HG02870 (cell line): Measurements from ENCODE around the gene CHST11.

Experiments
- ATAC-seq: cut with Tn5 transposase; IDR thresholded peaks from one replicate; pipeline ENCODE4 v1.9.1; 2021; ENCODE audit warnings: mild to moderate bottlenecking, moderate library complexity; ENCODE audit not compliant: unreplicated experiment

CHST11 gene

GRCh38 chr12:104648756-104649155, 192.0 kb downstream of the CHST11 start:
- no peak for ATAC-seq

DNA sequence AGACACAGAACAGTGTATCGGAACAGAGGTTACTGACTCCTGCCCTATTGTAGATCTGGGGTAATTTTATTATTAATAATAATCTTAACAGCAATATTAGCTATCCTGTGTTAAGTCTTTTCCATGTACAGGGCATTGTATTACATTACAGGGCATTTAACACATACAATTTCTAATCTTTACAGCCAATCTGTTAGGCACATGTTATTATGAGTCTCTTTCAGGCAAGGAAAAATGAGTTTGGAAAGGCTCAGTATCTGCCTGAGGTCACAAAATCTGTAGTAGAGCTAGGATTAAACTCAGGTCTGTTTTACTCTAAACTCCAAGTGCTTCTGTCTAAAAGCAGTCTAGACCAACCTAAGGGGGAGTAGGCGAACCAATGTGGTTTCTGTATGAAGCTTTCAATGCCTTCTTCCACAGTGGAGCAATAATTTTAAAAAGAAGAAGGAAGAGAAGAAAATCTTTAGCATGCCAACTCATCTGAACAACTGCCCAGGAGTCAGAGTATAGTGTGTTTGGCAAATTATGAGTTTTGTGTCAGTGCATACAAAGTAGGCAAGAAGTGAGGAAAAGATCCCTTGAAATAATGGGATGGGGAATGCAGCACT, 192.6 kb downstream of the CHST11 start:
- no peak for ATAC-seq

- no peak for ATAC-seq
These were observed 193.2 kb downstream of the CHST11 start for GRCh38 chr12:104649921-104650320.

- no peak for ATAC-seq
These were observed 193.8 kb downstream of the CHST11 start for GRCh38 chr12:104650541-104650940.

GRCh38 chr12:104651811-104652210, 195.1 kb downstream of the CHST11 start:
- no peak for ATAC-seq

GRCh38 chr12:104652358-104652757, 195.6 kb downstream of the CHST11 start:
- no peak for ATAC-seq

GRCh38 chr12:104652910-104653309, 196.2 kb downstream of the CHST11 start:
- ATAC-seq = no peak

DNA sequence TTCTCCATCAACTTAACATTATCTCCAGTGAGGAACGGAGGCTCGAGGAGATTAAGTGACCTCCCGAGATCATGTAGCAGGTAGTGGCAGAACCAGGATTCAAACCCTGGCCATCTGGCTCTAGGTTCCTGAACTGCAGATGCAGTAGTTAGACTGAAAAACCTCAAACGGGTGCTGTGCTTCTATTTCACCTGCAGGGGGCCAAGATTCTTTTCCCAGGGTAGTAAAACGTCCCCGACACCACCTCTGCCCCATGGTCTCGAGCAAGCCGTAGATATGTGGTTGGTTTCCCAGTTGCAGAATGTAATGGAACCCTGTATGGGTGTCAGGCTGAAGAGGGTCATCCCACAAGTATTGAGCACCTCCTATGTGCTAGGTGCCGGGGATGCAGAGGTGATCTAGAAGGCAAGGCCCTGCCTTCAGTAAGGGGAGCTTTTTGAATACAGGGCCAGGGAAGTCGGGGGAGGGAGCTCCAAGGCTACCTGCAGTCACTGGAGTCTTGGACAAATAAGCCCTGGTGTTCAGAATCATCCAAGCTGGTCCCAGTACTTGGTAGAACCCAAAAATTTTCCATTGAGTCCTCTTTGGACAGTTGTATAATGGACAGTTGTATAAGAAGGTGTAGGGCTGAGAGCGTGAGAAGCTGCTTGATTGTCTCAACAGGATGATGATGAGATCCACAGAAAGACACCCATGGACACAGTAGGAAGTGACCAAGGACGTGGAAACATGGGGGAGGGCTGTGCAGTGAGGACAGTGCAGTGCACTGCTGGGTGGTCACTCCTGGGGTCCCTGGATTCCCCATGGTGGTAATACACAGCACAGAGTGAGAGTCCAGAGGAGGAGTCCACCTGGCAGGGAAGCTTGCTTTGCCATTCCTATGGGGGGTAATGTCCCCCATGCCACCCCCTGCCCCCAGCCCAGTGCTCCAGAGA, 197.2 kb downstream of the CHST11 start:
- no peak for ATAC-seq

DNA sequence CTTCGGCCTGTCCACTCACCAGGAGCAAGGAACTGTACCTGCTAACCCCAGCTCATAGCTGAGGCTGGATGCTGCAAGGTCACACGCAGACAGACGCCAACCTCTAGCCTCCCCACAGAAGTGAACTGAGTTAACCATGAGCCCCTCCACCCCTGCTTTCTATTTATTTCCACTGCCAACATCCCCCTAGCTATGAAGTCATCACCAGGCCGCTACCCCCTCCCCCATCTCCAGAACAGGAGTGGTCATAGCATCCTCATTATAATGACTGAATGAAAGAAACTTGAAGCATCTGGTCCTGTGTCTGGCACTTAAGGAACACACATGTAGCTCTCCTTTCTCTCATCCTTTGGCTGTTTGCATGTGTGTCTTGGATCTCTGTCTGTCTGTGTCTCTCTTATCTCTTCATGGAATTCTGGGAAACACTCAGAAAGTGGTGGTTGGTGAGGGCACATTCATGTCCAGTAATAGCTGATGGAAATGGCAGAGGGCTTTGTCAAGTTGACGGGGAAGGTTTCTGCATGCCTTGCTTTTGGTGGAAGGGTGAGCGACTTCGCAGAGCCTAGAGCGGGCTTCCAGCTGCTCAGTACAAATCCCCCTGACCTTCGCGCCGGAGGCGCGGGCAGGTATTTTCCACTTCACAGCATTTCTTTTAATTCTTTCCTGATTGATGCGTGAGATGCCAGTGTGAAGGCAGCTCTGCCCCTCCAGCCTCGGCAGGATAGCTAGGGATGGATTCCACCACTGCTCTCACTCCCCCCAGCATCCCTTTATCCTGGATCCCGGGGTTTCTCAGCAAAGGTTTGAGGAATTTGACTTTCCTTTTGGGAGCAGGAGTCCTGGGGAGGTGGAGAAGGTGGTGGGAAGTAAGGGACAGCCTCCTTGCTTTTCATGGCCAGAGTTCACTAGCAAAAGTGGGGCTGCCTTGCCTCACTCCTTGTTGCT, 198.2 kb downstream of the CHST11 start:
- ATAC-seq = no peak

- ATAC-seq = no peak
These were observed 199.6 kb downstream of the CHST11 start for GRCh38 chr12:104656383-104656782.

DNA sequence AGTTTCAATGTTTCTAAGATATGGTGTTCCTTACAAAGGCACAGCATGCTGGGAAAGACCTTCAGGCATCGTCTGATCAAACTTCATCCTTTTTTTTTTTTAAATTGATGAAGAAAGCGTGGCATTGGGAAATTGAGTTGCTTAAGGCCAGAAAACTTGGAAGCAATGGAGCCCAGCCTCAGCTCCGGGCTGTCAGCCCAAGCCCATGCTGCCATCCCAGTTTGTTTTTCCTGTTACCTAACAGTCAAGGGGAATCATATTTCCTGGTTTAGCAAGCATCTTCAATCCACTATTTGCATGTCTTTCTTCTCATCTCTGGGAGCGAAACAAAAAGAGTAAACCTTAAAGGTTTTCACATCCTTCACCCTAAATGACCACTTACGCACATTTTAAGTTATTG, 200.2 kb downstream of the CHST11 start:
- no peak for ATAC-seq

GRCh38 chr12:104657726-104658484, 201.2 kb downstream of the CHST11 start:
- peak; percentile 55 for ATAC-seq

- no peak for ATAC-seq
These were observed 202.3 kb downstream of the CHST11 start for GRCh38 chr12:104659058-104659457.

DNA sequence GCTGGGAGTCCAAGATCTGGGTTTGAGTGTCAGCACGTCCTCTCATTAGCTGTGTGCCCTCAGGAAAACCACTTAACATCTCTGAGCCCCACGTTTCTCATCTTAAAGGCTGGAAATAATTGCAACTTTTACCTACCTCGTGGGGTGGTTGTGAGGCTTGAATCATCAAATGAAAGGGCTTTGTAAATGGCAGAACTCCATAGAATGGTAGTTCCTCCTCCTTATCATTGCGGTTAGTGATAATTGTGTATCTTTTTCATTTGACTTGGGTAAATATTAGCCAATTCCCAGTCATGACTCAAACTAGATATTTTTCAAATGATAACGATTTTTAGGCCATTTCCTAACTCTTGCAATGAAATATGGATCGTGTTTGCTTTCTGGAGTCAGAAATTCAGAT, 205.5 kb downstream of the CHST11 start:
- ATAC-seq = no peak

- ATAC-seq = no peak
These were observed 206.2 kb downstream of the CHST11 start for GRCh38 chr12:104662908-104663307.

GRCh38 chr12:104664351-104664750, 207.6 kb downstream of the CHST11 start:
- ATAC-seq = no peak

GRCh38 chr12:104665296-104665695, 208.5 kb downstream of the CHST11 start:
- no peak for ATAC-seq

DNA sequence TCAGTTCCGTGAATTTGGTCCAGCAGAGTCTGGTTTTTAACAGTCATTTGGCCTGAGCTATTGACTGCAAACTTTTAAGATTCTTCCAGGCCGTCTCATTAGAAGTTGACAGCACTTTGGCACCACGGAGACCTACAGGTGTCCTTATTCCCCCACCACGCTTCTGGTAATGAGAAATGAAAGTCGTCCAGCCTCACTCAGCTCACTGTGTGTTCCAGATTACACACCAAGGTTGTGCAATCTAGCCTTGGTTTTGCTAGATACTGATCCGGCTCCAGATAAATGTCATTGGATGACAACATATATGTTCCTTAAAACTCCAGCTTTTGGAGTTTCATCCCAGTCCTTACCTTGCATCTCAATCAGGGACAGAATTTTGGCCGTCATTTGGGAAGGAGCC, 210.4 kb downstream of the CHST11 start:
- ATAC-seq = no peak

GRCh38 chr12:104668274-104668718, 211.5 kb downstream of the CHST11 start:
- ATAC-seq = no peak

DNA sequence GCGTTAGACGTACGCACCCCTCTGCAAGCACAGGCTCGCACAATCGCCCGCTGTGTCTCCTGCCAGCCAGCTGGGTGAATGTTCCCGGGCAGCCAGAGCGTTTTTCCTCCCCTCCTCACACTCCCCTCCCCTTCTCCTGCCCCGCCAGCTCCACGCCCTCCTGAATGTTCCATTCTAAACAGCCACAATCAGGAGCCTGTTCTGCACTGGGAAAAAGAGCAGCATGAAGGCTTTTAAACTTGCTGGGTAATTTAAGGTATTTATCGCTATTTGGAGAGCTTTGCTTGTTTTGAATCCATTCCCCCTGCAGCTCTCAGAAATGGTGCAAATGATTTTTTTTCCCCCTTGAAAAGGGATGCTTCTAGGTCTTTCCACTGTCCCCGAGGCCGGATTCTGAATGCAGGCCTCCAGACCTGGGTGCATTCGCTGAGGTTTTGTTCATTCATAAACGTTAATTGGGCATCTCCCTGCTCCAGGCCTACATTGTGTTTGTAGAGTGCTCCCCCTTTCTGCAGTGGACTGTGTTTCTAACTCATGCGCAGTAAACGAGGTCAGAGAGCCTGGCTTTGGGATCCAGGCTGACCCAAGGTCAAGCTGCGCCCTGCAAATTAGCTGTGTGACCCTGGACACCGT, 212.5 kb downstream of the CHST11 start:
- ATAC-seq = no peak
